ENCODE data around the gene PACRGL.

PACRGL gene

DNA sequence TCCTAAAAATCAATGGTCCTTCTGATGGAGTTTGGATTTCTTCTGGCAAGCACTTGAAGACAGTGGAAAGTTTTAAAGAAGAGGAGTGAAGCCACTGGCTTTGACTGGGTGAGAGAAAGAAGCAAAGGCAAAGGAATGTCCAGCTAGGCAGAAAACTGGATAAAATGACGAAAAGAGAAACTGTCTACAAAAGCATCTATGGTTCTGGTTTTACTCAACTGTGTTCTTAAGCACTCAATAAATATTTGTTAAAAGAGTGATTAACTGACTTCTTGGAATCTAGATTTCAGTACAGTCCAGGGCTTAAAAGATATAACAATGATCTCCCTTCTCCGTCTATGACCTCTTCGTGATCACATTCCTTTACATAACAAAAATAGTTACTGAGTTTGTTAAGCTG, 52.4 kb downstream of the PACRGL start:
- DNase-seq (ENCODE audit: extremely low spot score): no peak
- TF ChIP-seq, protein P1, sequence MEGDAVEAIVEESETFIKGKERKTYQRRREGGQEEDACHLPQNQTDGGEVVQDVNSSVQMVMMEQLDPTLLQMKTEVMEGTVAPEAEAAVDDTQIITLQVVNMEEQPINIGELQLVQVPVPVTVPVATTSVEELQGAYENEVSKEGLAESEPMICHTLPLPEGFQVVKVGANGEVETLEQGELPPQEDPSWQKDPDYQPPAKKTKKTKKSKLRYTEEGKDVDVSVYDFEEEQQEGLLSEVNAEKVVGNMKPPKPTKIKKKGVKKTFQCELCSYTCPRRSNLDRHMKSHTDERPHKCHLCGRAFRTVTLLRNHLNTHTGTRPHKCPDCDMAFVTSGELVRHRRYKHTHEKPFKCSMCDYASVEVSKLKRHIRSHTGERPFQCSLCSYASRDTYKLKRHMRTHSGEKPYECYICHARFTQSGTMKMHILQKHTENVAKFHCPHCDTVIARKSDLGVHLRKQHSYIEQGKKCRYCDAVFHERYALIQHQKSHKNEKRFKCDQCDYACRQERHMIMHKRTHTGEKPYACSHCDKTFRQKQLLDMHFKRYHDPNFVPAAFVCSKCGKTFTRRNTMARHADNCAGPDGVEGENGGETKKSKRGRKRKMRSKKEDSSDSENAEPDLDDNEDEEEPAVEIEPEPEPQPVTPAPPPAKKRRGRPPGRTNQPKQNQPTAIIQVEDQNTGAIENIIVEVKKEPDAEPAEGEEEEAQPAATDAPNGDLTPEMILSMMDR (IDR thresholded peaks at IDR 0.05; ENCODE audit: control extremely low read depth, extremely low read depth, low read depth, missing control alignments): no peak
- ChIA-PET POLR2A (no interaction called here), CTCF (interaction anchor here (0.9 to 1.5 kb wide), 2 partner anchors 15 to 1496 kb away, joined by 3 to 4 read pairs; no protein-coding TSS in a partner anchor)

DNA sequence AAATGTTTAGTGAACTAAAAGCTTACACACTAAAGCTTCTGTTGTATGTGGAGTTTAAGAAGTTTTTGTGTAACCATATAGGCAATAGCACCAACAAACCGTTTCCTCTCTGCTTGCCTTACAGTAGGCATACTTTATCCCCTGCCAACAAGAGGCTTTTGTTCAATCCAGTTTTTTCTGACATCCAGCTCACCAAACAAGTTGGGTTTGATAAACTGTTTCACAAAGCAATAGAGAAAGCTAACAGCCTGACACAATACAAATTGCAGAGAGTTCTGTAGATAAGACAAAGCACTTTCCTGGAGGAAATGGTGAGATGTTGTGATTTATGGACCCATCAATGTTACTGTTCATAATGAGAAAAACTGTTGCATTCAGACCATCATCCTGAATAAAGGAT, 53.8 kb downstream of the PACRGL start:
- ChIA-PET POLR2A (no interaction called here), CTCF (interaction anchor here (1.5 kb wide), 1 partner anchor 18 kb away, joined by 3 read pairs; no protein-coding TSS in a partner anchor)
- TF ChIP-seq, protein P1 (IDR thresholded peaks at IDR 0.05; ENCODE audit: control extremely low read depth, extremely low read depth, low read depth, missing control alignments): no peak
- DNase-seq (ENCODE audit: extremely low spot score): no peak

GRCh38 chr4:20760053-20760452, 59.8 kb downstream of the PACRGL start:
- DNase-seq (ENCODE audit: extremely low spot score): no peak
- TF ChIP-seq, protein P1 (IDR thresholded peaks at IDR 0.05; ENCODE audit: control extremely low read depth, extremely low read depth, low read depth, missing control alignments): no peak
- ChIA-PET CTCF (interaction anchor here (1.2 to 3.0 kb wide), 2 partner anchors 13 to 15 kb away, joined by 3 to 16 read pairs; no protein-coding TSS in a partner anchor), POLR2A (no interaction called here)

DNA sequence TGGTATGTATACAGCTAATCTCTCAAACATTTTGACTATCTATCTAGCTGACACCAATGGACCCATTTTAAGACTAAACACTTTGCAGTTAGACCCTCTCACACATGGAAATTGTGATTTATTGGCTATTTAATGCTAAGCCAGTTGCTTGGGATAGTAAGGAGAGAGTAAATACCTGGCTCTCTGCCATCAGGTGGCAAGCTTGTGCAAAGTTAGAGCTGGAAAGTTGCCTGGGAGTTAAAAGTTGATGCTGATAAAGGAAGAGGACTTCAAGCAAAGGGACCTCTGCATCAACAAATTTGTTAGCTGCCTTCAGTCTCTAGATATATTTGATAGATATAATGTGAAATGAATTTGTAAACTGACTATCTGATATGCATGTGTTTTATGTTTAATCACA, 61.1 kb downstream of the PACRGL start:
- no peak for DNase-seq (ENCODE audit: extremely low spot score)
- TF ChIP-seq, protein P1 (IDR thresholded peaks at IDR 0.05; ENCODE audit: control extremely low read depth, extremely low read depth, low read depth, missing control alignments): no peak
- ChIA-PET POLR2A (no interaction called here), CTCF (interaction anchor here (1.1 to 3.0 kb wide), 3 partner anchors 11 to 33 kb away, joined by 3 to 16 read pairs (median 3); no protein-coding TSS in a partner anchor)

- no peak for DNase-seq (ENCODE audit: extremely low spot score)
- TF ChIP-seq, protein P1 (IDR thresholded peaks at IDR 0.05; ENCODE audit: control extremely low read depth, extremely low read depth, low read depth, missing control alignments): no peak
- ChIA-PET CTCF (interaction anchor here (1.4 to 3.0 kb wide), 2 partner anchors 11 to 33 kb away, joined by 3 to 16 read pairs; no protein-coding TSS in a partner anchor), POLR2A (no interaction called here)
Measured at GRCh38 chr4:20761826-20762225, 61.6 kb downstream of the PACRGL start.

GRCh38 chr4:20764366-20764992, 64.2 kb downstream of the PACRGL start:
- DNase-seq (ENCODE audit: extremely low spot score): no peak
- TF ChIP-seq, protein P1 (IDR thresholded peaks at IDR 0.05; ENCODE audit: control extremely low read depth, extremely low read depth, low read depth, missing control alignments): no peak
- POLR2A ChIA-PET: no interaction called here
- CTCF ChIA-PET: interaction anchor here (1.4 to 3.1 kb wide), 2 partner anchors 8 to 10 kb away, joined by 4 to 12 read pairs; no protein-coding TSS in a partner anchor

Data from GM10248 (cell line).